Tibial nerve (tissue), 4 donors: ENCODE data around the gene XPO5. TPM values are rescaled to one million over a fixed set of nuclear protein-coding genes. Genes with fewer than 3 reads are reported as not detected.

ENCODE experiments used
- DNase-seq, 2 donors: peaks; one replicate each; pipeline ENCODE4 v3.0.0-alpha.2; 2019; ENCODE audit warnings: low spot score in 2 of 2
- H3K27ac ChIP-seq, 4 donors: fragments of 200-600 bp; sonication (generic) in 3 of 4; one replicate each; pipeline ENCODE4 v1.5.1; 2017 to 2019; ENCODE audit warnings: mild to moderate bottlenecking in 1 of 4
- H3K27me3 ChIP-seq, 2 donors: fragments of 200-600 bp; sonication (generic) in 1 of 2; one replicate each; pipeline versions ENCODE4 v1.5.1 to v1.6.0; 2017 to 2019
- H3K36me3 ChIP-seq, 3 donors: fragments of 200-600 bp; sonication (generic); one replicate each; pipeline ENCODE4 v1.5.1; 2018 to 2019
- H3K4me1 ChIP-seq, 4 donors: fragments of 200-600 bp; sonication (generic) in 3 of 4; one replicate each; pipeline ENCODE4 v1.5.1; 2017 to 2019
- H3K4me3 ChIP-seq, 4 donors: fragments of 200-600 bp; sonication (generic) in 3 of 4; one replicate each; pipeline ENCODE4 v1.5.1; 2017 to 2019; ENCODE audit warnings: mild to moderate bottlenecking in 1 of 4, moderate library complexity in 1 of 4
- H3K9me3 ChIP-seq, 4 donors: fragments of 200-600 bp; sonication (generic) in 3 of 4; one replicate each; pipeline ENCODE4 v1.5.1; 2017 to 2019
- EP300 ChIP-seq, 2 donors: sonication (generic); formaldehyde crosslinking; IDR thresholded peaks; one replicate each; pipeline ENCODE4 v1.6.1; 2017; ENCODE audit warnings: antibody characterized with exemption in 2 of 2, mild to moderate bottlenecking in 1 of 2
- POLR2A ChIP-seq, 2 donors: fragments of 450-650 bp; IDR thresholded peaks; one replicate each; pipeline ENCODE4 v1.6.1; 2017; ENCODE audit warnings: antibody characterized with exemption in 2 of 2, mild to moderate bottlenecking in 2 of 2, moderate library complexity in 2 of 2
- WGBS, 2 donors: methylation state at CpG; one replicate each; pipeline ENCODE4 v1.1.5; 2018; 5-methylcytosine and 5-hydroxymethylcytosine counted together
- total RNA-seq, 4 donors: library from RNA; depleted of rRNA; stranded (reverse); fragments of >200 nt; gene quantifications; one replicate each; pipeline ENCODE4 v1.1.0, GENCODE V29; 2016
- TF ChIP-seq, protein P1 (sequence below), 5 experiments: fragments of 200-600 bp in 3 of 5; fragments of 450-650 bp in 2 of 5; sonication (generic) in 3 of 5; IDR thresholded peaks; one replicate each; pipeline ENCODE4 v1.5.1; 2016 to 2019; ENCODE audit warnings: antibody characterized with exemption in 5 of 5, mild to moderate bottlenecking in 3 of 5, moderate library complexity in 2 of 5

XPO5 gene
- total RNA-seq, 4 donors from 2014 or later, result 12.5 to 38.3 (median 32.8) TPM

DNA sequence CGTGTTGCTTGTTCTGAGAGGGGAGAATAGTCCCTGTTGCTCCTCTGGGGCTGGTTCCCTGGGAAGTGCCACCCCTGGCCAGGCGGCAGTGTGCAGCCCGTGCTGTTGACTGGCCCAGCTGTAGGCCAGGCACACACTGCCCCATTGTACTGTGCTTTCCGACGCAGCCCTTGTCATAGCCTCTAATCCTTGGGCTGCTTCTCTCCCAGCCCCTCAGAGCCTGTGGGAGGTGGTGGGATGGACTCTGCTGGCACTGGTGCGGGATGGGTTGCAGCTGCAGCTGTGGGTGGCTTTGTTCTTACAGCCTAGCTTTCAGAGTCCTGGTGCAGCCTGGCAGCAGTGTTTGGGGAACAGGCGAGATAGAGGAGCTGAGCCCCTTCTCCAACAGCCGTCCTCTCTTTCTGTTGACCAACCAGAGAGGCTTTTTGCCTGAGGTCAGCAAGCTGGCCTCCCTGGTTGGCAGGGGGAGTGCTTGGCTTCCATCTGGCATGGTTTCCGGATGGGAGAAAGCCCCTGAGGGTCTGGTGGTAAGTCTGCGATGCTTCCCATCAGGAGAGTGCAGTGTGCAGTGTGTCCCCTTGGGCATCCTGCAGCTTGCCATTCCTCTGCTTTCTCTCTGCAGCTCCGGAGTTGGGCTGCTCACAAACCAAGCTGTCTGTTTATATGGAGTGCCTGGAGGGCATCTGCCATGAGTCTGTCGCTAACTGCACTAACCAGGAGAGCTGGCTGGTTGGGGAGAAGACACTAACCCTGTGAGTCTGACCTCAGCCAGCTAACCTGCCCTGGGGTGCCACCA is 86.4 kb downstream of the XPO5 start:
- H3K27ac ChIP-seq, result peak overlapping the region in 3 of 4 donors; percentile 53 to 86 (median 61)

DNA sequence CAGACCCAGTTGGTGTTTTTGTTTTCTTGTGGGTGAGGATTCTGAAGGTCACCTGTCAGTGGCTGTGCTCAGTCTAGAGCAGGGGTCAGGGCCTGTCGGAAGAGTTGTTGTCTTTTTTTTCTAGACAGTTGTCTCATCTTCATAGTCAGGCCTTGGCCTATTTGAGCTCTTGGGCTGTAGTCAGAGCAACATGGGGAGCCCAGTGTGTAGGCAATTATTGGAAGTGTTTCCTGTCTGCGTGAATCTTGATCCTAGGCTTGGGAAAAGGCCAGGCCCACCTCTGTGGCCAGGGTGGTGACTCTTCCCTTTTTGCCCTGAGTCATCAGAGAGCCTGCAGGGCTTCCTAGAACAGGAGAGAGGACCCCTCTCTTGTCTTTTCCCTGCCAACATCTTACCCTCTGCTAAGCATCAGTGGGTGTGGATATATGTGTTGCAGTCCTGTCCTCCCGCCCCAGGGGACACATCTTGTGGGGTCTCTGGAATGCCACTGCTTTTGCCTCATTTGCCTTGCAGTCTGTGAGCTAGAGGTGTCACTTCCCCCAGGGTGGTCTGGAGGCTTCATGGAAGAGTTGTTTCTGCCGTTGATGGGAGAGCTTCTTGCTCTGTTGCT is 87.1 kb downstream of the XPO5 start:
- no peak overlapping the region for H3K4me3 ChIP-seq
- no peaks in the 10 kb centered on the region for H3K27me3 ChIP-seq
- TF ChIP-seq POLR2A (IDR thresholded peaks at IDR 0.05), result no peak
- TF ChIP-seq EP300 (IDR thresholded peaks at IDR 0.05), result no peak
- TF ChIP-seq, protein P1, sequence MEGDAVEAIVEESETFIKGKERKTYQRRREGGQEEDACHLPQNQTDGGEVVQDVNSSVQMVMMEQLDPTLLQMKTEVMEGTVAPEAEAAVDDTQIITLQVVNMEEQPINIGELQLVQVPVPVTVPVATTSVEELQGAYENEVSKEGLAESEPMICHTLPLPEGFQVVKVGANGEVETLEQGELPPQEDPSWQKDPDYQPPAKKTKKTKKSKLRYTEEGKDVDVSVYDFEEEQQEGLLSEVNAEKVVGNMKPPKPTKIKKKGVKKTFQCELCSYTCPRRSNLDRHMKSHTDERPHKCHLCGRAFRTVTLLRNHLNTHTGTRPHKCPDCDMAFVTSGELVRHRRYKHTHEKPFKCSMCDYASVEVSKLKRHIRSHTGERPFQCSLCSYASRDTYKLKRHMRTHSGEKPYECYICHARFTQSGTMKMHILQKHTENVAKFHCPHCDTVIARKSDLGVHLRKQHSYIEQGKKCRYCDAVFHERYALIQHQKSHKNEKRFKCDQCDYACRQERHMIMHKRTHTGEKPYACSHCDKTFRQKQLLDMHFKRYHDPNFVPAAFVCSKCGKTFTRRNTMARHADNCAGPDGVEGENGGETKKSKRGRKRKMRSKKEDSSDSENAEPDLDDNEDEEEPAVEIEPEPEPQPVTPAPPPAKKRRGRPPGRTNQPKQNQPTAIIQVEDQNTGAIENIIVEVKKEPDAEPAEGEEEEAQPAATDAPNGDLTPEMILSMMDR (IDR thresholded peaks at IDR 0.05), result no peak
- H3K9me3 ChIP-seq, result no peaks in the 10 kb centered on the region
- WGBS, 2 donors, result 41 to 45% methylated on average over 4 of the region's 4 CpGs
- H3K4me1 ChIP-seq, result peaks cover 0 to 23% (median 14%) of the 10 kb centered on the region in 4 donors
- DNase-seq, result no peak
- H3K36me3 ChIP-seq, result peaks cover 0 to 6% (median 0%) of the 10 kb centered on the region in 3 donors
- H3K27ac ChIP-seq, result peak overlapping the region in 3 of 4 donors; percentile 53 to 86 (median 61)

More for the DNA sequence above, 86.4 kb downstream of the XPO5 start:
- H3K36me3 ChIP-seq, result peaks cover 0 to 6% (median 0%) of the 10 kb centered on the region in 3 donors
- DNase-seq, result no peak
- no peaks in the 10 kb centered on the region for H3K9me3 ChIP-seq
- TF ChIP-seq EP300 (IDR thresholded peaks at IDR 0.05) (peak in 1 of 2 donors; percentile 76), POLR2A (IDR thresholded peaks at IDR 0.05) (peak in 1 of 2 donors; percentile 43)
- TF ChIP-seq, protein P1 (IDR thresholded peaks at IDR 0.05), result no peak
- H3K4me1 ChIP-seq, result peaks cover 0 to 23% (median 14%) of the 10 kb centered on the region in 4 donors
- no peaks in the 10 kb centered on the region for H3K27me3 ChIP-seq
- WGBS, 2 donors, result 46 to 47% methylated on average over 8 to 10 of the region's 12 CpGs
- H3K4me3 ChIP-seq, result no peak overlapping the region

DNA sequence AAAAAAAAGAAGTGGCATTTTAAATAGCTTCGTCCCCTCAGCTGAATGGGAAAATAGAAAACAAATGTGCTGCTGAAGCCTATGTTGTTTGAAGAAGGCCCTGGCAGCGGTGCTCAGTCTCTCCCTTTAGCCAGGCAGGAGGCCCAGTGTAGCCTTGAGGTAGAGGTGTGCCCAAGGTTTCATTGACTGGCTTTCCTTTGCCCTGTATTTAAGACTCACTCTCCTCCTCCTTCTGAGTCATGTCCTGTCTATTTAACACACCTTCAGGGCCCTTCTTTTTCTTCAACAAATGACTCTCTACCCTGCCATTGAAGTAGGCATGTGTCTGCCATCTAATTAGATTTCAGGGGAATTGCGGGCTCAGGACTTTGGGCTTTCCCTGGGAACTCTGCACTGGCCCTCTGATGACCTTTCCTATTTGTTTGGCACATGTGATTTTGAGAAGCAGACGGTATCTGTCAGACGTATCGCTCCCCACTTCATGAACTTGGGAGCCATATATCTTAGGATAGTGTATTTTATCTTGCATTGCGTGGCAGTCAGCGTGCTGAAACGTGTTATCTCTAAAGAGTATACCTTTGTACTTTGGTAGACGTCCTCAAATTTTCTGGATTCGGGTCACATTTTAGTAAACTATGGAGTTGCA is 94.1 kb downstream of the XPO5 start:
- Histone ChIP-seq H3K9me3 (no peaks in the 10 kb centered on the region), H3K27me3 (no peaks in the 10 kb centered on the region), H3K36me3 (peaks cover 0 to 16% (median 0%) of the 10 kb centered on the region in 3 donors), H3K4me1 (peaks cover 0 to 47% (median 12%) of the 10 kb centered on the region in 4 donors), H3K4me3 (no peak overlapping the region), H3K27ac (no peak overlapping the region)
- WGBS, 2 donors, result 88% methylated on average over 11 of the region's 11 CpGs
- no peak for DNase-seq
- TF ChIP-seq POLR2A (IDR thresholded peaks at IDR 0.05), result no peak
- TF ChIP-seq EP300 (IDR thresholded peaks at IDR 0.05), result no peak
- TF ChIP-seq, protein P1 (IDR thresholded peaks at IDR 0.05), result no peak

DNA sequence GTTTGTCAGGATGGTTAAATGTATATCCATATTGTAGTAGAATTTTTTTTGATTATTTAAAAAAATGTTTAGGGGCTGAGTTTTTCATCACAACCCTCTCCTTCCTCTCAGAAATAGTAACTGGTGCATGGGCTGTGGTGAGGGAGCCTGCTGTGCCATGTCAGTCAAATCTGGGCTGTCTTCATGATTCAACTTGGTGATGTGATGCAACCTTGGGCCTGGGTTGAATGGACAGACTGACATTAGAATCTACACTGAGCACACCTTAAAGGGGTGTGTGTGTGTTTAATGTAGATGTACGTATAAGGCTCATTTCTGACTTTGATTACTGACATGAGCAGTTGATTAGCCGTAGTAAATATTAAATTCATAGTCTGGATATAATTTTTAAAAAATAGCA is 94.8 kb downstream of the XPO5 start:
- peaks cover 0 to 16% (median 0%) of the 10 kb centered on the region in 3 donors for H3K36me3 ChIP-seq
- 89% methylated on average over 2 of the region's 2 CpGs for WGBS, 2 donors
- DNase-seq, result no peak
- no peaks in the 10 kb centered on the region for H3K9me3 ChIP-seq
- H3K4me3 ChIP-seq, result no peak overlapping the region
- TF ChIP-seq EP300 (IDR thresholded peaks at IDR 0.05), result no peak
- TF ChIP-seq POLR2A (IDR thresholded peaks at IDR 0.05), result no peak
- TF ChIP-seq, protein P1 (IDR thresholded peaks at IDR 0.05), result no peak
- H3K27me3 ChIP-seq, result no peaks in the 10 kb centered on the region
- no peak overlapping the region for H3K27ac ChIP-seq
- peaks cover 0 to 47% (median 13%) of the 10 kb centered on the region in 4 donors for H3K4me1 ChIP-seq
